ENCODE measurements around the gene ABCA13. TPM values are rescaled to one million over a fixed set of nuclear protein-coding genes. Genes with fewer than 3 reads are reported as not detected.
A peak's percentile ranks its signal among the peaks of the same experiment; 100 is the strongest.

Gene ABCA13, protein sequence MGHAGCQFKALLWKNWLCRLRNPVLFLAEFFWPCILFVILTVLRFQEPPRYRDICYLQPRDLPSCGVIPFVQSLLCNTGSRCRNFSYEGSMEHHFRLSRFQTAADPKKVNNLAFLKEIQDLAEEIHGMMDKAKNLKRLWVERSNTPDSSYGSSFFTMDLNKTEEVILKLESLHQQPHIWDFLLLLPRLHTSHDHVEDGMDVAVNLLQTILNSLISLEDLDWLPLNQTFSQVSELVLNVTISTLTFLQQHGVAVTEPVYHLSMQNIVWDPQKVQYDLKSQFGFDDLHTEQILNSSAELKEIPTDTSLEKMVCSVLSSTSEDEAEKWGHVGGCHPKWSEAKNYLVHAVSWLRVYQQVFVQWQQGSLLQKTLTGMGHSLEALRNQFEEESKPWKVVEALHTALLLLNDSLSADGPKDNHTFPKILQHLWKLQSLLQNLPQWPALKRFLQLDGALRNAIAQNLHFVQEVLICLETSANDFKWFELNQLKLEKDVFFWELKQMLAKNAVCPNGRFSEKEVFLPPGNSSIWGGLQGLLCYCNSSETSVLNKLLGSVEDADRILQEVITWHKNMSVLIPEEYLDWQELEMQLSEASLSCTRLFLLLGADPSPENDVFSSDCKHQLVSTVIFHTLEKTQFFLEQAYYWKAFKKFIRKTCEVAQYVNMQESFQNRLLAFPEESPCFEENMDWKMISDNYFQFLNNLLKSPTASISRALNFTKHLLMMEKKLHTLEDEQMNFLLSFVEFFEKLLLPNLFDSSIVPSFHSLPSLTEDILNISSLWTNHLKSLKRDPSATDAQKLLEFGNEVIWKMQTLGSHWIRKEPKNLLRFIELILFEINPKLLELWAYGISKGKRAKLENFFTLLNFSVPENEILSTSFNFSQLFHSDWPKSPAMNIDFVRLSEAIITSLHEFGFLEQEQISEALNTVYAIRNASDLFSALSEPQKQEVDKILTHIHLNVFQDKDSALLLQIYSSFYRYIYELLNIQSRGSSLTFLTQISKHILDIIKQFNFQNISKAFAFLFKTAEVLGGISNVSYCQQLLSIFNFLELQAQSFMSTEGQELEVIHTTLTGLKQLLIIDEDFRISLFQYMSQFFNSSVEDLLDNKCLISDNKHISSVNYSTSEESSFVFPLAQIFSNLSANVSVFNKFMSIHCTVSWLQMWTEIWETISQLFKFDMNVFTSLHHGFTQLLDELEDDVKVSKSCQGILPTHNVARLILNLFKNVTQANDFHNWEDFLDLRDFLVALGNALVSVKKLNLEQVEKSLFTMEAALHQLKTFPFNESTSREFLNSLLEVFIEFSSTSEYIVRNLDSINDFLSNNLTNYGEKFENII (N-terminal part only)
- 0.60 and 2.2 TPM in 2 replicates for total RNA-seq (ENCODE audit: low replicate concordance)
- long read RNA-seq, partial matches to known transcripts, result 0 of 1 reads
- long read RNA-seq, other reads (novel, unspliced or antisense), result 1 of 1 reads

DNA sequence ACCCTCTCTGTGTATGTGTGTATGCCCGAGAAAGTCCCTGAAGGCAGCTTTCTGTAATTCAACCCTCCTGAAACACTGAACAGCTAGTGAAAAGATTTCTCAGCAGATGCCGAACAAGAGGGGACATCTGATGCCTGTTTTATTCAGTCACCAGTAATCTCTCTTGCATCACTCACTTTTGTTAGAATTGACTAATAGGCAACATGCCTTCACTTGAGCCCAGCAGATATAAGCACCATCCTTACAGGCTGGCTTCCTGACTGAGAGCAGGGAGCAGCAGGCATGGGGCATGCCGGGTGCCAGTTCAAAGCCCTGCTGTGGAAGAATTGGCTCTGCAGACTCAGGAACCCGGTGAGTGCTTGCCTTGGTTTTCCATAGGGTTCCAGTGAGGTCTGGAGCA lies at the start of gene ABCA13:
Gene ABCA13, plus strand, starts transcription at position 257 of the 400 bp plus-strand sequence. Its CDS starts 26 bp downstream, at position 283.
- H3K4me1 Mint-ChIP-seq (ENCODE audit: unreplicated experiment), result no peaks in the 10 kb centered on the region
- no peak within 1 kb of the TSS for H3K27ac Mint-ChIP-seq
- no peaks in the 10 kb centered on the region for H3K27me3 Mint-ChIP-seq
- H3K9me3 Mint-ChIP-seq, result no peaks in the 10 kb centered on the region
- TF ChIP-seq, protein P1, sequence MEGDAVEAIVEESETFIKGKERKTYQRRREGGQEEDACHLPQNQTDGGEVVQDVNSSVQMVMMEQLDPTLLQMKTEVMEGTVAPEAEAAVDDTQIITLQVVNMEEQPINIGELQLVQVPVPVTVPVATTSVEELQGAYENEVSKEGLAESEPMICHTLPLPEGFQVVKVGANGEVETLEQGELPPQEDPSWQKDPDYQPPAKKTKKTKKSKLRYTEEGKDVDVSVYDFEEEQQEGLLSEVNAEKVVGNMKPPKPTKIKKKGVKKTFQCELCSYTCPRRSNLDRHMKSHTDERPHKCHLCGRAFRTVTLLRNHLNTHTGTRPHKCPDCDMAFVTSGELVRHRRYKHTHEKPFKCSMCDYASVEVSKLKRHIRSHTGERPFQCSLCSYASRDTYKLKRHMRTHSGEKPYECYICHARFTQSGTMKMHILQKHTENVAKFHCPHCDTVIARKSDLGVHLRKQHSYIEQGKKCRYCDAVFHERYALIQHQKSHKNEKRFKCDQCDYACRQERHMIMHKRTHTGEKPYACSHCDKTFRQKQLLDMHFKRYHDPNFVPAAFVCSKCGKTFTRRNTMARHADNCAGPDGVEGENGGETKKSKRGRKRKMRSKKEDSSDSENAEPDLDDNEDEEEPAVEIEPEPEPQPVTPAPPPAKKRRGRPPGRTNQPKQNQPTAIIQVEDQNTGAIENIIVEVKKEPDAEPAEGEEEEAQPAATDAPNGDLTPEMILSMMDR (conservative IDR thresholded peaks at IDR 0.05), result no peak
- no peak for DNase-seq (ENCODE audit: extremely low spot score, unreplicated experiment)
- no peaks in the 10 kb centered on the region for H3K36me3 Mint-ChIP-seq
- H3K4me3 Mint-ChIP-seq, result no peak within 1 kb of the TSS

DNA sequence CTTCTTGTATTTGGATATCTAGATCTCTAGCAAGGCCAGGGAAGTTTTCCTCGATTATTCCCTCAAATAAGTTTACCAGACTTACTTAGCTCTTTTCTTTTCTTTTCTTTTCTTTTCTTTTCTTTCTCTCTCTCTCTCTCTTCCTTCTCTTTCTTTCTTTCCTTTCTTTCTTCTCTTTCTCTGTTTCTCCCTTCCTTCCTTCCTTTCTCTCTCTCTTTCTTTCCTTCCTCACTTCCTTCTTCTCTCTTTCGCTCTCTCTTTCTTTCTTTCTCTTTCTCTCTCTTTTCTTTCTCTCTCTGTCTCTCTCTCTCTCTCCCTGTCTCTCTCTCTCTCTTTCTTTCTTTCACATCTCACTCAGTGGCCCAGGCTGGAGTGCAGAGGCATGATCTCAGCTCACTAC lies 45.2 kb upstream of the ABCA13 start:
- Mint-ChIP-seq H3K9me3 (peaks cover 16% of the 10 kb centered on the region), H3K4me3 (no peak overlapping the region), H3K27ac (no peak overlapping the region), H3K36me3 (no peaks in the 10 kb centered on the region), H3K4me1 (ENCODE audit: unreplicated experiment) (no peaks in the 10 kb centered on the region), H3K27me3 (peaks cover 7% of the 10 kb centered on the region)
- DNase-seq (ENCODE audit: extremely low spot score, unreplicated experiment), result no peak
- TF ChIP-seq, protein P1 (conservative IDR thresholded peaks at IDR 0.05), result no peak

DNA sequence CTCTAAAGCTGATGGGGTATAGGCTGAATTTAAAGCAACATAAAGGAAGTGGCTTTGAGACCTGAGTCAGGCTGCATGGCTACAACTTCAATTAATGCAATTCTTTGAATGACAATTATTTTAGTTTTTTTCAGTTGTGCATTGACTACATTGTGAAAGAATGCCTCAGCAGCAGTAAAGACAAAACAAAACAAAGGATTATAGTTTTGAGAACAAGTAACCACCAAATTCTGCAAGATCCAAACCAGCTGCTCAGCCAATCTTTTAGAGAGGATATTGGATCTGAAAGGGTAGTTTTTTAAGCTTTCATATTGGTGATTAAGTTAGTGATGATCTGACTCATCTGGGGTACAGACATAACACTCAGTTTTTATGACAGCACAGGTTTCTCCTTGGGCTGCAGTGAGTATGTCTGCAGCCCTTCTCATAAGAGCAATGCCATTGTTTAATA lies 40.6 kb upstream of the ABCA13 start:
- Mint-ChIP-seq H3K4me3 (no peak overlapping the region), H3K27me3 (no peaks in the 10 kb centered on the region), H3K36me3 (no peaks in the 10 kb centered on the region), H3K9me3 (no peaks in the 10 kb centered on the region), H3K4me1 (ENCODE audit: unreplicated experiment) (no peaks in the 10 kb centered on the region), H3K27ac (no peak overlapping the region)
- TF ChIP-seq, protein P1 (conservative IDR thresholded peaks at IDR 0.05), result no peak
- DNase-seq (ENCODE audit: extremely low spot score, unreplicated experiment), result no peak

DNA sequence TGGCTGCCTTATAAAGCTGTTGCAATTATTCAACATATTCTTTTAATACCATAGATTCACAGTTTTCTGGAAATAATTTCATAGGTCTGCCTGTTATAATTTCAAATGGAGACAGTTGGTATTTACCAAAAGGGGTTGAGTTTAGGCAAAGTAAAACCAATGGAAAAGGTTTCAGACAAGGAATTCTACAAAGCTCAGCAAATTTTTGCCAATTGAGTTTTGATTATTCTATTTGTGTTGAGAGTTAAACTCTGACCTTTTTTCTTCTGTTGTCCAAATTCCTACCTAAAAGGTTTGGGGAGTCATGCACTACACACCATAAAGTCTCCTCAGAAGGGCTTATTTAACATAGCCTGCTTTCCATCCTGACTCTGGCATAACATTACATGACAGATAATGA lies 38.5 kb upstream of the ABCA13 start:
- TF ChIP-seq, protein P1 (conservative IDR thresholded peaks at IDR 0.05), result no peak
- Mint-ChIP-seq H3K36me3 (no peaks in the 10 kb centered on the region), H3K9me3 (no peaks in the 10 kb centered on the region), H3K27me3 (no peaks in the 10 kb centered on the region), H3K4me1 (ENCODE audit: unreplicated experiment) (no peaks in the 10 kb centered on the region), H3K4me3 (no peak overlapping the region), H3K27ac (no peak overlapping the region)
- no peak for DNase-seq (ENCODE audit: extremely low spot score, unreplicated experiment)

DNA sequence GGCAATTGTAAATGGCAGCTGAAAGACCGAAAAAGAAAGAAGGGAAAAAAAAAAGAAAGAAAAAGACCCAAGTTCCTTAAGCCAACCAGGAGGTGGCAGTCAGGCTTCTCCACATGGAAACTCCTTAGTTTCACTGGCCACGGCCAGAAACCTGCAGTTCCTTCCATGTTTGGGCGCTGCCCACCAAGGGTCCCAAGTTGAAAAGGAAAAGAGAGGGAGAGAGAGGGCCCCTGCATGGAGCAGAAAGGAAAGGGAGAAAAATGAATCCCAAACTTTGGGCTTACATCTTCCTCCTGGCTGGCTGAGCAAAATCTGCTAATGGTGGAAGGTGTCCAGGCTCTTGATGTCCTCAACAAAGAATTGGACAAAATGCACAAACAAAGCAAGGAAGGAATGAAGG lies 31.8 kb upstream of the ABCA13 start:
- H3K9me3 Mint-ChIP-seq, result peaks cover 10% of the 10 kb centered on the region
- H3K4me3 Mint-ChIP-seq, result no peak overlapping the region
- peaks cover 5% of the 10 kb centered on the region for H3K4me1 Mint-ChIP-seq (ENCODE audit: unreplicated experiment)
- no peak for DNase-seq (ENCODE audit: extremely low spot score, unreplicated experiment)
- H3K36me3 Mint-ChIP-seq, result no peaks in the 10 kb centered on the region
- TF ChIP-seq, protein P1 (conservative IDR thresholded peaks at IDR 0.05), result peak; percentile 55
- no peaks in the 10 kb centered on the region for H3K27me3 Mint-ChIP-seq
- peak overlapping the region; percentile 19 for H3K27ac Mint-ChIP-seq

Measured in type B pancreatic cell (in vitro differentiated cells).